Ovary (tissue), 9 donors: ENCODE data around the gene CPEB4. TPM values are rescaled to one million over a fixed set of nuclear protein-coding genes. Genes with fewer than 3 reads are reported as not detected.

Source experiments
- DNase-seq, 5 donors: peaks; one replicate each; pipeline ENCODE4 v3.0.0-alpha.2; 2019 to 2020
- H3K27ac ChIP-seq, 2 donors: fragments of 200-600 bp; one replicate each; pipeline versions ENCODE4 v1.5.1 to v1.8.0; 2019 to 2022
- H3K27me3 ChIP-seq: fragments of 200-600 bp; one replicate; pipeline ENCODE4 v1.8.0; 2022
- H3K36me3 ChIP-seq: fragments of 200-600 bp; sonication (generic); one replicate; pipeline ENCODE4 v1.5.1; 2019
- H3K4me1 ChIP-seq: one replicate; pipeline ENCODE4 v1.8.1; 2013; ENCODE audit warnings: mild to moderate bottlenecking, moderate library complexity; ENCODE audit not compliant: insufficient read depth
- H3K4me3 ChIP-seq: fragments of 200-600 bp; sonication (generic); one replicate; pipeline ENCODE4 v1.5.1; 2017
- H3K9me3 ChIP-seq, 2 donors: fragments of 200-600 bp in 1 of 2; sonication (generic) in 1 of 2; one replicate each; pipeline versions ENCODE4 v1.5.1 to v1.8.1; 2013 to 2019; ENCODE audit warnings: mild to moderate bottlenecking in 1 of 2, moderate library complexity in 1 of 2
- CTCF ChIP-seq, 3 donors: fragments of 450-650 bp in 2 of 3; fragments of 200-600 bp in 1 of 3; IDR thresholded peaks; one replicate each; pipeline versions ENCODE4 v1.5.1 to v1.8.0; 2016 to 2022; ENCODE audit warnings: antibody characterized with exemption in 3 of 3, mild to moderate bottlenecking in 1 of 3
- EP300 ChIP-seq: sonication (generic); formaldehyde crosslinking; IDR thresholded peaks from one replicate; pipeline ENCODE4 v1.6.1; 2017; ENCODE audit warnings: antibody characterized with exemption
- POLR2A ChIP-seq: fragments of 450-650 bp; IDR thresholded peaks from one replicate; pipeline ENCODE4 v1.6.1; 2017; ENCODE audit warnings: antibody characterized with exemption, mild to moderate bottlenecking, moderate library complexity
- WGBS, 3 donors: extraction: QIAGEN DNeasy Blood & Tissue Kit in 1 of 3; methylation state at CpG; one replicate each; pipeline versions ENCODE4 v1.1.5 to v1.1.7; 2013 to 2017; 5-methylcytosine and 5-hydroxymethylcytosine counted together
- intact Hi-C, 4 donors: fragments of 100-400 bp; cut with DNase I; formaldehyde crosslinking; loops; one replicate each; pipeline versions ENCODE4 v1.11.0 to v1.15.1; 2022 to 2023
- polyA plus RNA-seq, 2 donors: library from polyadenylated mRNA; stranded (reverse); fragments of 200-250 nt in 1 of 2; fragments of 350-450 nt in 1 of 2; fragmentation: Illumina TruSeq in 1 of 2; extraction: RNeasy Lipid Tissue Mini Kit (QIAGEN cat#74804) in 1 of 2; gene quantifications; one replicate each; pipeline ENCODE4 v1.2.3, GENCODE V29; 2013 to 2014
- total RNA-seq, 7 donors: library from RNA; depleted of rRNA in 2 of 7; stranded (reverse); fragments of >200 nt in 2 of 7; fragmentation: NEBNext Ultra II Directional in 3 of 7; extraction: Animal tissue kit (Norgen Biotek cat#: 25700) in 3 of 7; gene quantifications; one replicate each; pipeline versions ENCODE4 v1.1.0 to v1.2.4, GENCODE V29; 2016 to 2023
- donor health status: DM: no; HTN: no; CAD: no; lungs with moderate emphysema.
- donor health status: DM: no; HTN: no; CAD: no.
- donor health status: Bipolar disorder and iron deficiency.
- donor health status: DM: yes; HTN: yes; CAD: no.
- donor health status: DM: no; HTN: no; CAD: no.
- donor health status: DM: yes; HTN: yes; CAD: no.

Gene CPEB4
- total and polyA plus RNA-seq, 9 donors, result 7.2 to 50.1 (median 23.2) TPM

DNA sequence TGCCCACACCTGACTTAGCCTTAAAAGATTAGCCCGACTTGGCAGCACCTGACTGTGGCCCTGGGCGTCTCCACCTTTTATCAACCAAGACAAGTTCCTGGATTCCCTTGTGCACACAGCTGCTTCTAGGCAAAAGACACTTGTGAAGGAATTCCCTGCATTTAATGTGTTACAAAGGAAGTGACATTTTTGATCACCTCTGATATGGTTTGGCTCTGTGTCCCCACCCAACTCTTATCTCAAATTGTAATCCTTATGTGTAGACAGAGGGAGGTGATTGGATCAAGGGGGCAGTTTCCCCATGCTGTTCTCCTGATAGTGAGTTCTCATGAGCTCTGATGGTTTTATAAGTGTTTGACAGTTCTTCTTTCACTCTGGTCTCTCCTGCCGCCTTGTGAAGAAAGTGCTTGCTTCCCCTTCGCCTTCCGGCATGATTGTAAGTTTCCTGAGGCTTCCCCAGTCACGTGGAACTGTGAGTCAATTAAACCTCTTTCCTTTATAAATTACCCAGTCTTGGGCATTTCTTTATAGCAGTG lies 2.6 kb upstream of the CPEB4 start:
- DNase-seq, result no peak
- H3K9me3 ChIP-seq, result no peaks in the 10 kb centered on the region
- intact Hi-C loops, result no loop called here
- peaks cover 2% of the 10 kb centered on the region for H3K4me1 ChIP-seq
- H3K27ac ChIP-seq, result no peak overlapping the region
- no peaks in the 10 kb centered on the region for H3K36me3 ChIP-seq
- H3K4me3 ChIP-seq, result no peak overlapping the region
- 71 to 85% (median 75%) methylated on average over 6 of the region's 6 CpGs for WGBS, 3 donors
- no peak for TF ChIP-seq CTCF (IDR thresholded peaks at IDR 0.05)
- TF ChIP-seq POLR2A, result no peak
- no peak for TF ChIP-seq EP300
- H3K27me3 ChIP-seq, result no peaks in the 10 kb centered on the region

DNA sequence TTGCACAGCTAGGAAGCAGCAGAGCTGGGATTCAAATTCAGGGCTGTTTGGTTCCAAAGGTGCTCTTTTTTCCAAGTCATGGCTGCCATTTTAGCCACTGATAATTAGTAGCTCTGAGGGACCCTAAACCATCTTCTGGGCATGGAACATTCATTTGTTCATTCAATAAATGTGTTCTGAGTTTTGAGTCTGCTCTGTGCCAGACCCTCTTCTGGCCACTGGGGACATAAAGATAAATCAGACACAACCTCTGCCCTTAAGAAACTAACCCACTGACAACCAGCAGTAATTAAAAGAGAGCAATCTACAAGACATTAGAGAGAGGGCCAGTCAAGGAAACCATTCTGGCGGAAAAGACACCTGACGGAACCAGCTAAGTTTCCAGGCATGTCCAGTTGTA lies 2.0 kb upstream of the CPEB4 start:
- no peak overlapping the region for H3K4me3 ChIP-seq
- no peak for DNase-seq
- H3K36me3 ChIP-seq, result no peaks in the 10 kb centered on the region
- peaks cover 2% of the 10 kb centered on the region for H3K4me1 ChIP-seq
- H3K27me3 ChIP-seq, result no peaks in the 10 kb centered on the region
- no peak overlapping the region for H3K27ac ChIP-seq
- H3K9me3 ChIP-seq, result no peaks in the 10 kb centered on the region
- WGBS, 3 donors, result 97 to 99% (median 98%) methylated on average over 2 of the region's 2 CpGs
- intact Hi-C loops, result no loop called here
- TF ChIP-seq CTCF (IDR thresholded peaks at IDR 0.05) (no peak), EP300 (no peak), POLR2A (no peak)

DNA sequence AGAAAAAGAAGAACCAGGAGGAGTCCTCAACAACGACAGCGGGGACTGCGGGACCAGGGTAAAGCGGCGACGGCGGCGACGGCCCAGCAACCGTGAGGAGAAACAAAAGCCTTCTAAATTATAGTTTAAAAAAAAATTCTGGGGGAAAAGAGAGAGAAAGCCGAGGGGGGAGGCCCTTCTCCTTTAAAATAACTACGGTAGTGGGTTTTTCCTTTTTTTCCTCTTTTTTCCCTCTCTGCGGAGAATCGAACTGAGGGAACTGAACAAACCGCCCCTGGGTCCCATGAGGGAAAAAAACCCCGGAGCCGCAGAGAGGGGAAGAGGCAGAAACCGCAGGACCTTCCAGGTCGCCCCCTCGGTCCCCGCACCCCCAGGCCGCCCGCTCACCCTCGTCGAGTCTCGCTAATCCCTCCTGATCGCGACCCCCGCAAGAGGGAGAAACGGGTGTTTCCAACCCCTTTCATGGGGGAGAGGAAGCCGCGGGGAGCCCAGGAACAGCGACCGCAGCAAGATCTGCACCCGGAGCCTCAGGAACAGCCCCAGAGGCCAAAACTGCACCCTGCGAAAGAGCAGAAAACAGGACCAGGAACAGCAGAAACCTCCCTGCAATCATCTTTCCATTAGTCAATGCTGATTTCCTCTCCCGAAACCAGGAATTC lies 453 bp downstream of the CPEB4 start:
- H3K27ac ChIP-seq, result peak overlapping the region; percentile 13 to 41
- DNase-seq, result peak; percentile 27 to 56 (median 49)
- H3K4me3 ChIP-seq, result peak overlapping the region; percentile 73
- TF ChIP-seq CTCF (IDR thresholded peaks at IDR 0.05) (no peak), POLR2A (no peak), EP300 (no peak)
- no peaks in the 10 kb centered on the region for H3K36me3 ChIP-seq
- H3K9me3 ChIP-seq, result no peaks in the 10 kb centered on the region
- no peaks in the 10 kb centered on the region for H3K27me3 ChIP-seq
- 1% methylated on average over 37 of the region's 37 CpGs for WGBS, 3 donors
- H3K4me1 ChIP-seq, result peaks cover 3% of the 10 kb centered on the region
- intact Hi-C loops, result no loop called here

GRCh38 chr5:173890195-173890991 lies 2.2 kb downstream of the CPEB4 start:
- peak; percentile 36 to 53 (median 44) for DNase-seq
- peak overlapping the region; percentile 35 for H3K4me3 ChIP-seq
- TF ChIP-seq EP300, result no peak
- TF ChIP-seq POLR2A, result peak; percentile 7
- no peak for TF ChIP-seq CTCF (IDR thresholded peaks at IDR 0.05)
- H3K27ac ChIP-seq, result peak overlapping the region in 1 of 2 donors; percentile 60
- no peaks in the 10 kb centered on the region for H3K27me3 ChIP-seq
- H3K4me1 ChIP-seq, result peaks cover 3% of the 10 kb centered on the region
- intact Hi-C loops, result no loop called here
- no peaks in the 10 kb centered on the region for H3K9me3 ChIP-seq
- WGBS, 3 donors, result 19 to 27% (median 21%) methylated on average over 19 of the region's 19 CpGs
- H3K36me3 ChIP-seq, result no peaks in the 10 kb centered on the region
